ENCODE measurements around the gene MAP2K5. TPM values are rescaled to one million over a fixed set of nuclear protein-coding genes. Genes with fewer than 3 reads are reported as not detected.

Gene MAP2K5
- total RNA-seq, 4 donors from 2014 or later: 7.2 to 14.2 (median 9.3) TPM

GRCh38 chr15:67822537-67823313 is 280.2 kb downstream of the MAP2K5 start:
- no peak for TF ChIP-seq CTCF (IDR thresholded peaks at IDR 0.05)
- no peak for DNase-seq (ENCODE audit: low spot score)
- ATAC-seq (ENCODE audit: low FRiP score): no peak

- no peak for DNase-seq (ENCODE audit: low spot score)
- no peak for TF ChIP-seq CTCF (IDR thresholded peaks at IDR 0.05)
- no peak for ATAC-seq (ENCODE audit: low FRiP score)
Observed at GRCh38 chr15:67823314-67824196, 281.1 kb downstream of the MAP2K5 start.

- no peak for TF ChIP-seq CTCF (IDR thresholded peaks at IDR 0.05)
- ATAC-seq (ENCODE audit: low FRiP score) (no peak), DNase-seq (ENCODE audit: low spot score) (no peak)
Observed at GRCh38 chr15:67824197-67824968, 281.9 kb downstream of the MAP2K5 start.

- no peak for ATAC-seq (ENCODE audit: low FRiP score)
- no peak for DNase-seq (ENCODE audit: low spot score)
- TF ChIP-seq CTCF (IDR thresholded peaks at IDR 0.05): no peak
Observed at GRCh38 chr15:67824976-67825880, 282.7 kb downstream of the MAP2K5 start, which contains the start of gene SKOR1. SKOR1 (plus strand) TSS chr15:67825509; CDS start chr15:67825603, 94 bp downstream.

- DNase-seq (ENCODE audit: low spot score) (no peak), ATAC-seq (ENCODE audit: low FRiP score) (no peak)
- TF ChIP-seq CTCF (IDR thresholded peaks at IDR 0.05): no peak
Observed at GRCh38 chr15:67825881-67826716, 283.6 kb downstream of the MAP2K5 start.

Data from omental fat pad (tissue), 4 donors.